IPS DF 19.7 (cell line): ENCODE results near the gene NTRK2.

ENCODE experiments used
- DNase-seq: peaks from one replicate; pipeline ENCODE4 v3.0.0-alpha.2; 2013; ENCODE audit warnings: low read depth, low spot score

Gene NTRK2

DNA sequence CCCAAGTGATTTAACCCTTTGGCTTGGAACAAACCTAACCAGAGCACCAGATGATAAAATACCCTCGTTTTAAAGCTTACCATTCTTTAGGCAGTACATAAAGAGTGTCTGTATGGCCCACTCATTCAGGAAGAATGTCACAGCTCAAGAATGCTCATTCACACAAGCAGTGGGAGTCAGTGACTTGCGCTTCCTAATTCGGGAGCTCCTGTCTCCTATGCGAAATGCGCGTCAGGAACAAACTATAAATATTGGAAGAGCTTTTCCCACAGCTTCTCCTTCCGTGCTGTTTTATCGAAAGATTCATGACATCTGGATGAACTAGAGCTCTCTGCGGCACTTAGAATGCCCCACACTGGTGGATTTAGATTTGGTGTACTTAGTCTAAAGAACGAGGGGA lies 66.6 kb downstream of the NTRK2 start:
- no peak for DNase-seq

DNA sequence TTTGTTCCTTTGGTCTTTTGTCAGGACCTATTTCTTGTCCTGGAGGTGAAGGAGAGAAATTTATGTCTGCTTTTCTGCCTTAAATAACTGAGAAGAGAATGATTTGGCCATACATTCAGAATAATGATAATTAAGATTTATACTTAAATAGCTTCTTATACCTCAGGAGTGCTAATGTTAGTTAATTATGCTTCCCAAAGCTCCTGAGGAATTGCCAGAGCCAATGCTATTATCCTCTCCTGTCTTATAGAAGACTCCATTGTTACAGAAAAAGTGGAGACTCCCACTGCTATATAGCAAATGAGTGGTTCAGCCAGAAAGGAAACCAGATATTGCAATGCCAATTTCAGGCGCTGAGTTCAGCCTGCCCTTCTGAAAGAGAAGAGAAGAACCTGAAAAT lies 67.0 kb downstream of the NTRK2 start:
- no peak for DNase-seq

DNA sequence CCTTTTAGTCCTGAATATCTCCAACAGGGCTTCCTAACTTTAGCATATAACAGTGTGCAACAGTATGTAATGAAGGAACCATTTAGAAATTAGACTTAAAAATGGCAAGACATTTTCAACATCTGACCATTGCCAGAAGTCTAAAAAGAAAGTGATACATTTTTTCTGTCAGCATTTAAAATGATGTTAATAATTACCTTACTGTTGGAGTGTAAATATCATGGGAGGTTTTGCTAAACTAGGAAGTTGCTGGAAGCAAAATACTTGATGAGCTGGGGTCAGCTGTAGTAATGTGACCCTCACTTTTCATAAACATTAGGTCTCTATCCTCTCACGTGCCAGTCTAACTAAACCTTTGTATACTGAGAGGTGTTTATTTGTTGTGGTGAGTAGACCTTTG lies 68.8 kb downstream of the NTRK2 start:
- no peak for DNase-seq

DNA sequence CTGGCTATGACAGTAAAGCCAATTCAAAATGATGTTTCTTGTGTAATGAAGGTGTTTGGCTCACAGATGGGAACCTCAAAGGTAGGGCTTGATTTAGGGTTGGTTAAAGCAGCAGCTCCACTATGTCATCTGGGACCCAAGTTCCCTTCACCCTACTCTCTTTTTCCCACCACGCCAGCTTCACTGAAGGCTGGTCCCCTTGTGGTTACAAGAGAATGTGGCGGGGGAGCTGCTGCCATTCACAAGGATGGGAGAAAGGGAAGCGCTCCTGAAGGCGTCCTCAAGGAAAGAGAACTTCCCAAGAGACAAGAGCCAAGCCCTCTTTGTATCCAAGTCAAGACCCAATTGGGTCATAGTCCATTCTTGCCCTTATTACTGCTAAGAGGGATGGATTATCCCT lies 72.7 kb downstream of the NTRK2 start:
- DNase-seq, result no peak

DNA sequence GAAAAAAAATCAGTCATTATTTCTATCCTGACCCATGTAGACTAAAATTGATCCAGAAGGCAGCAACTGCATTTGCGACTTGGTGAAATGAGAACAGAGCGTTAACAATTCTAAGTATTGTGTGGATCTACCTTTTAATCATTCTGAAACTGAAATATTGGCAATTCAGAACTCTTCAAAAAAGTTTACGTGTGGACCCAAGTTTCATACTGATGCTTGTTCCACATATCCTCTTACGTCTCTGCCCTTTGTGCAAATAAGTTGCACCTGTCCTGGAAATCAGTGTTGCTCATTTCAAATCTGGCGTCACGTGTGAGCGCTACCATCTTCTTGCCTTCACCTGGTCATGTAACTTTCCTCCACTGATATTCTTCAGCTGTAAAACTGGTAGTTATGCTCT lies 74.7 kb downstream of the NTRK2 start:
- DNase-seq, result no peak

DNA sequence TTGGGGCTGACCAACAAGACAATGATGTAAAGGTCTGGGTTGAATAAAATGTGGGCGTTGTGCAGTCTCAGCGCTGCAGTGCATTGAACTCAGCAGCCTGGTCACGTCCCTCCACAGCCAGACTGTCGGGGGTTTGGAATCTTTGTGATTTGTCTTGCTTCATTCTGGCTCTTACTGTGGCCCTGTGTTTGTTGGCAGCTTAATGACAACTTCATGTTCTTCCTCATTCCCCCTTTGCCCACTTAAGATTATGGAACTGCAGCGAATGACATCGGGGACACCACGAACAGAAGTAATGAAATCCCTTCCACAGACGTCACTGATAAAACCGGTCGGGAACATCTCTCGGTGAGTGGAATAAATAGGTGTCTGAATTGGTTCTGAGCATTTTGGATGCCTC lies 75.2 kb downstream of the NTRK2 start:
- no peak for DNase-seq

DNA sequence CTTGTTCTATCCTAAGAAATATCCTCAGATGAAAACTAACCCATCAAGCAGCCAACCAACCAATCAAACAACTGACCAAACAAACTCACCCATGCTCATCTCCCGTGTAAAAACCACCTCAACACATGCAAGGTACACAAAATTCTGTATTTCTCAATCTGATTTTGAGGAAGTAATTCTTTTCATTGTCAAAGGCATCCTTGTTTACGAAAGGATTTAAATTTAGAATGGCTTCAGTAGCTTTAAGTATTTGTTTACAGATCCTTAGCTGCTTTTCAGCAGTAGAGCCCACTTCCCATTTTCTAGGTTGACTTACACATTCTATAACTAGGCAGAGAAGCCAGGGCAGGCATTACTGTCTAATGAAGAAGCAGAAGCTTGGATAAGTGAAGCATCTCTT lies 78.6 kb downstream of the NTRK2 start:
- DNase-seq, result no peak

DNA sequence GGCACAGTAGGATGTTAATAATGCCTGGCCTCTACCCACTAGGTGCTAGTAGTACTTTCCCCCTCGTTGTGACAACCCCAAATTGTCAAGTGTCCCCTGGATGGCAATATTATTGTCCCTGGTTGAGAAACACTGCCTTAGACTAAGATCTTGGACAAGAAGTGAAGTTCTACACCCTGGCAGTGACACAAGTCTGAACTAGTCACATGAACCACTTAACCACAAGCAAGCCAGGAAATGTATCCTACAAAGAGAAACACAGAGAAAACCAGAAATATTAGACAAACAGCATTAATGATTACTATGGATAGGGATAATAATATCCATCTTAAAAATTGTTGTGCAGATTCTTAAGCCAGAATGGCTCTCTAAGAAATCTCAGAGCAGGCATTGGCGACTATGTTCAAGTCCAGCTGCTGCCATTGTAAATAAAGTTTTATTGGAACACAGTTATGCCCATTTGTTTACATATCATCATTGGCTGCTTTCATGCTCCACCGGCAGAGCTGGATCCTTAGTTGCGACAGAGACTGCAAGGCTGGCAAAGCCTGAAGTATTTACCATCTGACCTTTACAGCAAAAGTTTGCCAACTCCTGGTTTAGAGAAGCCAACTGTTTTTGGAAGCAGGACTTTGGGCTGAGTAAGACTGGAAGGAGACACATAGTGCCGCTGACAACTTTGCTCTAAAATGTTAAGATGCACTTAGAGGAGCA lies 80.8 kb downstream of the NTRK2 start:
- DNase-seq, result no peak

DNA sequence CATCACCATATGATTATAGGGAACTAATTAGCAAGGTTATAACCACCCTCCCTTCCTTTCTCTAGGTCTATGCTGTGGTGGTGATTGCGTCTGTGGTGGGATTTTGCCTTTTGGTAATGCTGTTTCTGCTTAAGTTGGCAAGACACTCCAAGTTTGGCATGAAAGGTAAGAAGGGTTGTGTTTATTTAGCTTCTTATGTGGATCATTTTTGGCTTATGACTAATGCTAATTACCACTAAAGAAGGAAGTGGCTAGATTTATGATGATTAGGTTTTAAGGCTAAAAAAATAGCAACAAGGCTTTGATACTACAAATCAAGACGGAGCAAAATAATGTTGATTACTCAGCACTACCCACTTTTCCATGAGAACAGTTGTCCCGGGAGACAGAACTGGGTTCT lies 82.4 kb downstream of the NTRK2 start:
- DNase-seq, result no peak

DNA sequence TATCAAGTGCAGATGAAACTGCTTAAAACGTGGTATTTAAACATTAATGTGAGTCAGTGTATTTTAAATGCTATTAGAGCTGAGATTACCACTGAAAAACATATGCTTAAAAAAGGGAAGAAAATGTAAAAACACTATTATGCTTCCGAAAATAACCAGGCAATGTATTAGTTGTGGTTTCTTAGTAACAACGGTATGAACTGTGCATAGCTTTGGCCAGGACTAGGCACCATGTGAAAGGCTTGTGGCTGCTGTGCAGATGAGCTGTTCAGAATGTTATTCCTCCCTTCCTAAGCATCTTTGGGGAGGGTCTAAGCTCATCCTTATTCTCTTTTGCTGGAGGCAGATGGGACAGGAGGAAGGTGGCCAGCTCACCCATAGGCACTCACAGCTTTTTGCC lies 84.9 kb downstream of the NTRK2 start:
- no peak for DNase-seq

DNA sequence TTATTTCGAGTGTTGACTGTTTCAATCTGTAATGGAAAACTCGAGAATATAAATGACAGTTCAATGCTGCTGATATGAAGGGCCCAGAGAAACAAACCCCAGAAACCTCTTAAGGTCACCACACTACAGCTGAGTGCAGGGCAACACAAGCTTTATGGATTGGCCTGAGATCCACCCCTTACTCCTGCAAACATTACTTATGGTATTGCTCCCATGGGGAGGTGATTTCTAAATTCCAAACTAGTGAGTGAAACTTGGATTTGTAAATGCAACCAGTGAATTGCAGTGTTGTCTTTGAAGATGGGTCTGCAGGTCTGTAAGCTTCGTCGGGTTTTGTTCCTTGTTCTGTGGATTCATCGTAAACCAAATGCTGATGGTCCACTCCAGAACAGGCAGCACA lies 85.4 kb downstream of the NTRK2 start:
- DNase-seq, result no peak

DNA sequence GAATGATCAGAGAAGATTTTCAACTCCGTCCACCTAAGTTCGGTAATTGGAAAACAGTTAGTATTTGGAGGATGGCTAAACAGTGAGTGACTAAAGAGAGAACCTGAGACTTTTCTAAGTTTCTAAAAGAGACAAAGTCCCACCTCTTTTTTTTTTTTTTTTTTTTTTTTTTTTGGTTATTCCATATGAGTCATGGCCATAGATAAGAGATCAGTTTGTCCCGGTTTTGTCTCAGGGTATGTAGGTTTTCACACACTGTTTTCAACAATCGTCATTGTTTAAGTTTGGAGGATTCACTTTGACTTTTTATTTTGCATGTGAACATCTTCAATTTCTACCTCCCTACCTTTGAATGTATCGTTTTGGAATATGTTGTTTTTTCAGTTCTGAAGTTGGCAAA lies 85.9 kb downstream of the NTRK2 start:
- DNase-seq, result no peak

DNA sequence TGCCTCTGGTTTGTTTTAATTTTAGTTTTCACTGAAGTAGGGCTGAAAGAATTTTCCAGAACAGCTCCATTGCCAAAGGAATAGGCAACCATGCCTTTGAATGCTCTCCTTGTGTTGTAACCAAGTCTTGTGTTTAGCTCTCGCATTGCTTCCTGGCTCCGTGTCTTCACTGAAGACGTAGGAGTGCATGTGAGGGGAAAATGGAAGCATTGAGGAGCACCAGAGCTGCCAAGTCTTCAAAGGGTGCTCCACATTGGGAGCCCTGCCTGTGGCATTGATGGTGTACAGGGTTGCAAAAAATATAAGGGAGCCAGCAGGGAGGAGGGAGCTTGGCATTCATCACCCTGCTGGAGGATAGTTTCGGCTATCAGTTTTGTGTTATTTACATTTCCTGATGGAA lies 86.6 kb downstream of the NTRK2 start:
- DNase-seq, result no peak

DNA sequence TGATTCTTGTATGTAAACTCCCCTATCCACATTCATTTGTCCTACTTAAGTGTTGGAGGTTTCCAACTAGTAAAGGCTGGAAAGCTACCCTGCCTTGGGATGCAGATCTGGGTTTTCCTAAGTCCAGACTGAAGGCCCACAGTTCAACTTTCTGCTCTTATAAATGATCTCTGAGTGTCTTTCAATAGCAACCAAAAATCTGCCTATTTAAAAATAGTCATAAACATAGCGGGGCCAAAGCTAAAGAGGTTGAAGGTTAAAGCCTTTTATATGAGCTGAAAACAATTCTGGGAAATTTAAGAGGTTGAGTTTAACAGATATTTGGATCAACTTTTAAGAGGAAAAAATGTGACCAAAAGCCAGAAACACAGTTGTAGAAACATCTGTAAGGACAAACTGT lies 87.2 kb downstream of the NTRK2 start:
- DNase-seq, result no peak

DNA sequence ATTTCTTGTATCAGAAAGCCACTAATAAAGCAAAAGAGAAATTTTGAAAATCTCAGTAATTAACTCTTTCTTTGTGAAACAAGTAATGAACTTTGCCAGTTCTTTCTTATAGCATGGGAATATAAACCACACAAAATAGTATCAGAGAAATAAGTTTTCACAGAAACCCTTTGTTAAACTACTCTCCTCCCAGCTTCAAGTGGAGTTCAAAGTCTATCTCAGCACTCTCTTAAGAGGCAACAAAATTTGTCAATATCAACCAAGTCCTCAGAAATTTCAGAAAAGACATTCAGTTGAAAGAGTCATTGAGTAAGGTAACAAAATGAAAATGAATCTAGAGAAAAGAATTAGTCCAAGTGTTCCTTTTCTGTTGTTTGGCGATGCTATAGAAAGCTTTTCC lies 89.3 kb downstream of the NTRK2 start:
- no peak for DNase-seq

DNA sequence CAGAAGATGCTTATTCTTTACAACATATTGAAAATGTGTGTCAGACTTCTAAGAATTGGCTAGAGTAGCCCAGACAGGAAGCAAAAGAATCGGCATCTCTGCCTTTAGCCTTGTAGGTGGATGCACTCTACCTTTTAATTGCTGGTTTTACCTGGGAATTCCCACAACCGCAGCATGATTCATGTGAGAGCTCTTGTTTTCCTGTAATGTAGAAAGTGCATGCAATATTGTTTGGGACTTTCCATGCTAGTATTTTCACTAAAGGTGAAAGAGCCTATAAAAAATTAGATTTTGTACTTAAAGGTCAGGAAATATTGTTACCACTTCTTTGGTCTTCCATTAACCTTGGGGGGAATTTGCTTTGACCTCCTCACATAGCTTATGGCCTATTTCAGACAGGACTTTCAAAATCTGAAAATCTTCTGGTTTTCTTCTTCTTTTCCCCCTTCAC lies 89.8 kb downstream of the NTRK2 start:
- DNase-seq, result no peak

DNA sequence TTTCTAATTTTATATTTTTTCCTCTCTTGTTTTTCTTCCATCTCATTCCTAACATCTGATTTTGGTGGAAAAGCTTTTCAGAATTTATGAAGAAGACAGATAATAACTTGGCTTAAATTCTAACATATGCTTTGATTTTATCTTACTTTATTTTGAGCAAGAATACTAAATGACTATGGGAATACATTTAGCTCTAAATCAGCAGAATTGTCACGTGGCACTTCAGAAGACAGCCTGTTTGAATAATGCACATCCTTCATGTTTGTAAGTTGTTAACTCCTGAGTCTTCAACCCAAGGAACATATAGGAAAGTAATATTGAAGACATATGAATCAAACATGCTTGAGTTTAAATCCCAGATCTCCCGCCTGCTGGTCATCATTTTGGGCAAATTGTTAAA lies 90.3 kb downstream of the NTRK2 start:
- no peak for DNase-seq

DNA sequence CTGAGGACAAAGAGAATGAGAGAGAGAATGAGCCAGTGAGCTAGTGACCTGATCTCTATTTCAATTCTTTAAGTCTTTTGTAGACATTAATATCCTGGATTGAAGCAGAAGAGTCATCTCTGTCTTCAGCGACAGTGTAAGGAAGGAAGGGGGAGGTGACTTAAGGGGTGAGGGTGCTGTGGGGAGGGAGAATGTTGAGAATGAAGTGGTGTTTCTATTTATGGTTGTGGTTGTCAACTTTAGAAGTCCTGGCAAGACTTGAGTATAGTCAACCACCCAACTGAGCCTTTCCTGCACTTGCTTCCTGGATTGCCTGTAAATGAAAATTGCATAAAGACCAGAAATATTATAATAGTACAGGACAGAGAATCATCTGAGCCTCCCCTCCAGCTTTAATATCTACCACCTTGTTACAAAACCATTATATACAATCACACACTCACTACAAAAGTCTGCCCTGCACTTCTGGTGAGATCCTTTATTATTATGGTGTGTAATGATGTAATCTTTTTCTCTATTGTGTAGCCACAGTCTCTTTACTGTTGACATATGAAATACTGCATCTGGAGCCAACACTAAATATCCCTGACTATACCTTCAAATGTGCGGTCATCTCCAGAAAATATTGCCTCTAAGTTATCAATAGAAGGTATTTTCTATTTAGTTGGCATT lies 91.7 kb downstream of the NTRK2 start:
- DNase-seq, result no peak

DNA sequence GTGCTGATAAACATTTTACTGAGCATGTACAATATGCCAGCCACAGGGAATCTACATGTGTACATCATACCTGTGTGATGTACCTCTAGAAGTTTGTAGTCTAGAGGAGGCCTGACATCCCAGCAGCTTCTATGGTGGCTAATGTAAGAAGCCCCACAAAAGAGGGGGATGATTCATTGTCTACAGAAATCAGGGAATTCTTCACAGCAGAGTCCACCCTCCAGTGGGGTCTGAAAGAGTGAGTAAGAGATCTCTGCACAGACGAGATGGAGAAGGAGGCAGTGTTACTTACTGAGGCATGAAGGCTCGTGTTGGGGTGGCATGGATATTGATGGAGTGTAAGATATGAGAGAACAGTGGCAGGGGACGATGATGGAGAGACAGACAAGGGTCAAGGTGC lies 103.0 kb downstream of the NTRK2 start:
- DNase-seq, result no peak

DNA sequence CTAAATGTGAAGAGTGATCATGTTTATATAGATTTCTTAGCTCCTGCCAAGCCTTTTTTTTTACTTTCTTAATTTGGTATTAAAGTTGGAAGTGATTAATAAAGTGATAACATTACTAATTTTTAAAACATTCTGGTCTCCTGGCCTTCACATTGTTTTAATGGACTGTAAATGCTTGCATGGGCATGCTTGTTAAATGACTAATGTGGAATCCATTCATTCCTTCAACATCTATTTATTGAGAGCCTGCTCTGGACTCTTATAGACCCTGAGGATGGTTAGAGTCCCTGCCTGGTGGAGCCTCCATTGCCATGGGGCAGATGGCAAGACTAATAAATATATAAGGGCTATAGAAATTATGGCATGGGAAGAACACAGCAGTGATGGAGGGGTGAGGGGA lies 103.5 kb downstream of the NTRK2 start:
- DNase-seq, result no peak

DNA sequence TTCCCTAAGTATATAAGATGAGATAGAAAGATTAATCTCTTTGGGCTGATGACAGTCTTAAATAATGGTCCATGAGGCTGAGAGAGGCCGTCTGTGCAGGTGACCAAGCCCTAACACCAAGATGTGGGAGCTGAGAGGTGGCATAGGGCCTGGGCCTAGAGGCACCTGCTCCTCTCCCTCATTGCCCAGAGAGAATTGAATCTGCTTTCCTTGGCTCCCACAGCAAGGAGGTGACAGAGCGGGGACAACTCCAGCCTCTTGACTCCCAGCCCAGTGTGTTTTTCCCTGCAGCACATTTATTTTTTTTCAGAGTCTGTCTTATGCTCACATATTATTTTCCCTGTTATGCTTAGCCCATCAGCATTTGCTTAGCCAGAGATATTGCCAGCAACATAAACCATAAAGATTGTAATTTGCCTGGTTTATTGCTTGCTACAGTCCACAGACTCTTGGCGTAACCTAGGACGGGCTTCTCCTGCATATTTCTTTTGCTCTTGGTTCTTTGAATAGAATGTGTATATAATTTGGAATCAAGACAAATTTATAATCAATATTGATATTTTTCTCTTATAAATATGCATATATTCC lies 105.6 kb downstream of the NTRK2 start:
- no peak for DNase-seq

DNA sequence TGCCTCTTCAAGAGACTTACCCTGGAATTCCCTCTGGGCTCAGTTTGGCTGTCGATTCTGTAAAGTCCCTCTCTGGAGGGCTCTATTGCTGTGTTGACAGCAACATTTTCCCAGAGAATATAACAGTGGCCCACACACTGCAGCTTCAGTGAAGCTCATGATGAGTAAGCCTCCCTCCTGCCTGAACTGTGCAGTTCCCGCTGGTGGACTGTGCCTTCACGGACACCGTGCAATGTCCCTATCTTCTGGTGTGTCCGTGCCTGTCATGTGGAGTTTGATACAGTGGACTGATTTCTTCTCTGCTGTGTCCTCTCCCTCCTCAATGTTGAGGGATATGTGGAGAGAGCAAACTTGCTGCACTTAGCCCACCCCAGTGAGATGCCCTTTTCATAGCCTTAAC lies 109.0 kb downstream of the NTRK2 start:
- no peak for DNase-seq

DNA sequence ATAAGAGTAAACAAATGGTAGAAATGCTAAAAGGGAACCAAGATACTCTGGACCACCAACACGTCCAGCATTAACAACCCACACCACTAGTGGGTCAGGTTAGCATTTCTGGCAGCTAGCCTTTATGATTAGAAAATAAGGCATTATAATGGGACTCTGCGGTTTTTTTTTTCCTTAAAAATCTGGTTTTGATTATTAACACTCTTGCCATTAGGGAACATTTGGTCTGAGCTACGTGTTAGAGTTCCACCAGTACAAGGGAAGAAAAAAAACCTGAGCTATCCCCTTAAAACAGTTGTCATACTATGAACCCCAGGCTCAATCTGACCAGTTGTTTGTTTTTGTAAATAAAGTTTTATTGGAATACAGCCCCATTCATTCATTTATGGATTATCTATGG lies 110.4 kb downstream of the NTRK2 start:
- no peak for DNase-seq
